Renal pelvis (tissue), 4 donors: Measurements from ENCODE around the gene PPIP5K1. TPM values are rescaled to one million over a fixed set of nuclear protein-coding genes. Genes with fewer than 3 reads are reported as not detected.
A peak's percentile ranks its signal among the peaks of the same experiment; 100 is the strongest.

Experiments
- DNase-seq: peaks from one replicate; pipeline ENCODE4 v3.0.0-alpha.2; 2013
- polyA plus RNA-seq, 3 donors: library from polyadenylated mRNA; unstranded; fragments of 120-200 nt; gene quantifications; one replicate each; pipeline ENCODE4 v1.2.1, GENCODE V29; 2013; ENCODE audit not compliant: insufficient read length in 3 of 3

The PPIP5K1 gene
- polyA plus RNA-seq, 3 donors, result 21.1 to 41.8 (median 36.1) TPM

GRCh38 chr15:43518197-43518761, 71.7 kb downstream of the PPIP5K1 start:
- DNase-seq, result no peak

DNA sequence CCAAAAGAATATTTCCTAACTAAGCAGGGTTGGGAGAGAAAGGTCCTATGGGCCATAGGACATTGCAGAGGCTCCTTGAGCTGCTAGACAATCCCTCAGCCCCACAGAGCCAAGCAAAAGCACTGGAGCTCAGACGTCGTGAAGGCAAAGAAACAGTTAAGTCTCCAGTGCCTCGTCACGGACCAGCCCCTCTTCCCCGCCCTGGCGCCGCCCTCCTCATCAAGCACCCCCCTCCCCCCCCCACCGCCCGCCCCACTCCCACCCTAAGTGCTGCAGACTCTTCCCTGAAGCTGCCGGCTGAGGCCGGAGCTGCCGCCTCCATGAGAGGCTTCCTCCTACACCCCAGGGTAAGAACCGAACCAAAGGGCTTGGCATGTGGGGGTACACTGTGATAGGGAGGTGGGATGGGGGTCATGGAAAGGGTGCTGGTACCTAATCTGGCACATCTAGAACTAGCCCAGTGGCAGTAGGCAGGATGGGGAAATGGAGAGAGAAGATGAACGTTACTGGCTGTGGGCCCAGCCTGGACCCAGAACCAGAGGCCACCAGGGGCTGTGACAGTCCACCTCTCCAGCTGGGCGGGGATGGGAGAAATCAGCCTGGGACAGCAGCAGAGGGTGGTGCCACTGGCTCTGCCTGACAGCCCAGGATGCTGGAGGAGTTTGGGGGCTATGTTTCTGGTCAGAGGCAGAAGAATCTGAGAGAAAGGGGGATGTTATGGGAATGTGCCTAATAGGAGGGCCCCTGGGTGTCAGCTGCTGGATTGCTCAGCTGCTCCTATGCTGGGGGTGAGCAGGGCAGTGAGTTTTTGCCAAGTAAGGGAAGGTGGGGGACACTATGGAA, 72.4 kb downstream of the PPIP5K1 start, which contains the start of gene MAP1A:
TSS of gene MAP1A (plus strand) at position 255 of the 843 bp plus-strand sequence. CDS start 3,866 bp downstream, outside the sequence.
- DNase-seq, result peak; percentile 61

GRCh38 chr15:43516801-43517353, 73.1 kb downstream of the PPIP5K1 start:
- no peak for DNase-seq

GRCh38 chr15:43516185-43516584, 73.8 kb downstream of the PPIP5K1 start:
- no peak for DNase-seq

GRCh38 chr15:43515741-43516140, 74.3 kb downstream of the PPIP5K1 start:
- no peak for DNase-seq

DNA sequence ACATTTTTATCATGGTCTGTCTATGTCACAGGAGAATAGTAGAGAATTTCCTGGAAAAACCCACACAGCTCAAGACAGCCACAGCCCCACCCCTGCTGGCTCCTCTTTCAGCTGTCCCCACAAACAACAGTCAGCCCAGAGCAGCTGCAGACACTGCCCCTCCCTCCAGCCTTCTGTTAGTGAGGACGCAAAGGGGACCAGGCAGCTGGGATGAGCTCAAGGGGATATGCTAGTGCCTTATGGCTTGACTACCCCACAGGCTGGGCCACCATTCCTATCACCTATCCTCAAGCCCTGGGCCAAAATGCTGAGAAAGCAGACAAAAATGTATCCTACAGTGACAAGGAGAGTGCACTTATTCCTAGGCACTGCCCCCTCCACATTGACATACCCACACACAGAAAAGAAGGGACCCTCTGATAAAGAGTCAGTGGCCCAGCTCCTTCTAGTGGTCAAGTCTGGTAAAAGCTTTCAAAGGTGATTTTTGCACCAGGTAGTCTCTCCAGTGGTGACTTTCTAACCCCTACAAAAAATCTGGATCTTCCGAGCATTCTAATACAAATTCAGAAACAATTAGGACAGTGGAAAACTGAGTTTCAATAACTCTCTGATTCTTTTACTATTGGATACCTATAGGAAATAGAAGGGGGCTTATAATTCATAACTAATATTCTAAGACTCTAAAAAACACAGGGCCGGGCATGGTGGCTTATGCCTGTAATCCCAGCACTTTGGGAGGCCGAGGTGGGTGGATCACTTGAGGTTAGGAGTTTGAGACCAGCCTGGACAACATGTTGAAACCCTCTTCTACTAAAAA, 75.6 kb downstream of the PPIP5K1 start:
- DNase-seq, result no peak

DNA sequence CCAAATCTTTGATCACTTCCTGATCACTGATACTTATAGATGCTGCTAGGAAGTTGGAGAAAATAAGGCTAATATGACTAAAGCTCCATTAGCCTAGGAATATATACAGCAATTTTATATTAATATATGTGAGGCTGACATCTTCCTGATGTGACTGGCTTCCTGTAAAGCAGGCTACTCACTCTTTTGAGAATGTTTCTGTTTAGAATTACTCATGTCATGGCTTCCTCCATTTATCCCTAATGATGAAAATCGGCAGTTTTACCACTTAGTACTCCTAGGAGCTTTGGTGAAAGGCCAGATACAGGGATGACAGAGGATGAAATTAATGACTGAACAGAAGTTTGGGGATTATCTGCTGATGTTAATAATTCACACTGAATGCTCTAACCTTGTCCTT, 76.5 kb downstream of the PPIP5K1 start:
- DNase-seq, result no peak

- no peak for DNase-seq
These were observed 78.8 kb downstream of the PPIP5K1 start for GRCh38 chr15:43511012-43511885.

- peak; percentile 98 for DNase-seq
These were observed 79.6 kb downstream of the PPIP5K1 start for GRCh38 chr15:43510200-43511011.

DNA sequence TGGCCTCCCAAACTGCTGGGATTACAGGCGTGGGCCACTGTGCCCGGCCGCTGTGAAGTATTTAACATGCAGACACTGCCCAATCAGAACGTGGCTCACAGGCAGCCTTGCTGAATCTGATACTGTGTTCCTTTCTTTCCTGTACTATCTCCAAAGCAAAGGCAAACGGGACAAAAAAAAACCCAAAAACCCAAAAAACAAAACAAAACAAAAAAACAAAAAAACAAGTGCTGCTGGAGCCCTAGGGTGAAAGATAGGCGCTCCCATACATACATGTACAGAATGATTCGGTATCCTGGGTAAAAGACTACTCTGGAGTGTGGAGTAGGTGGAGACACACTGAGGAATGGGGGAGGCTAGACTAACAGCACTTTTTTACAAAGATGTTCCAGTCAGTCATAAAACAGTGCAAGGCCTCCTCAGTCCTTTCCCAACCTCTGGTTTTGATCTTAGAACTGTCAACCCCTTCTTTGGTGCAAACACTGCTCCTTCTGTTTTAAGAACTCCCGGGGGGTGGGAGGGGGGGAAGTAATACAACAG, 80.3 kb downstream of the PPIP5K1 start:
- DNase-seq, result no peak

DNA sequence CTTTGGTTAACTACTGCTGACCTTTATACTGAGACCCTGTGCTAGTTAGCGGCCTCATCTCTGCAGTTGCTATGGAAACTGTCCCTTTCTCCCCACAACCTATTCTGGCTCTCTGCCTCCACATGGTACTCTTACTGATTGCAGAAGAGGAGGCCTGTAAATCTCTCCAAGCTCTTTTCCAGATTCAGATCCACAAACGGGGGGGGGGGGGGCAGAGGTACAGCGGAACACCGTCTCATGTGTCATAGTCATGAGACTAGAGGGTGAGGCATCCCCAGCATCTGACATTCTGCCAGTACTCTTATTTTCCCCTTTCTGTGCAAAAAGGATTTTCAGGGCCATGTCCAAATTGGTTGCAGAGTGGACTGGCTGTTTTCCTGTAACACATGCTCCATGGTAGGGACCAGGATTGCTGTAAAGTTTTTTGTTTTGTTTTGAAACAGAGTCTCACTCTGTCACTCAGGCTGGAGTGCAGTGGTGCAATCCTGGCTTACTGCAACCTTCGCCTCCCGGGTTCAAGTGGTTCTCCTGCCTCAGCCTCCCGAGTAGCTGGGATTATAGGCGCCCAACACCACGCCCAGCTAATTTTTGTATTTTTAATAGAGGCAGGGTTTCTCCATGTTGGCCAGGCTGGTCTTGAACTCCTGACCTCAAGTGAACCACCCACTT, 80.9 kb downstream of the PPIP5K1 start:
- DNase-seq, result no peak

DNA sequence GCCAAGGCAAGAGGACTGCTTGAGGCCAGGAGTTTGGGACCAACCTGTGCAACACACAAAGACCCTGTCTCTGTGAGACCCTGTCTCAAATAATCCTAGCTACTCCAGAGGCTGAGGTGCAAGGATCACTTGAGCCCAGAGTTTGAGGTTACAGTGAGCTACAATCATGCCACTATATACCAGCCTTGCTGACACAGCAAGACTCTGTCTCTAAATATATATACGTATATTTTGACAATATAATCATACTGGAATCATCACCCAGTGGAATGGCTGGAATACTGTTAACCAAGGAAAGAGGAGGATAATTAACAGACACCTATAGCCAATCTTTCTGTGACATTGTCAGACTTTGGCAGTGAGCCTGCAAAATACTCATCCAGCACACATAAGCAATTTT, 81.6 kb downstream of the PPIP5K1 start:
- no peak for DNase-seq

- peak; percentile 52 for DNase-seq
These were observed 84.3 kb downstream of the PPIP5K1 start for GRCh38 chr15:43505738-43506137.

DNA sequence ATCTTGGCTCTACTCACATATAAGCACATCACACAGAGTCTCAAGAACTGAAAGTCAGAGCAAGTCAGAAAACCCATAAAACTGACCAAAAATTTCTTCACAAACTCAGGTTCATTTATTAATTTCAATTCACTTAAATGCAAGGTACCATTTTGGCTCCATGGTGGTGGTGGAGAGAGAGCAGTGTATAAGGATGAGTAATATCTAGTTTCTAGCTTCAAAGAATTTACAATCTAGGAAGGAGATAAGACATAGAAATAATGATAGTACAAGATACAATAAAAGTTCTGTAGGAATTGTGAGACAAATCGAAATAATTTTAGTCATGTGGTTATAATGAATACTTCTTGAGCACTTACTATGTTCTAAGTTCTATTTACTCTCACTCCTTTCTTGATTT, 90.4 kb downstream of the PPIP5K1 start:
- no peak for DNase-seq

DNA sequence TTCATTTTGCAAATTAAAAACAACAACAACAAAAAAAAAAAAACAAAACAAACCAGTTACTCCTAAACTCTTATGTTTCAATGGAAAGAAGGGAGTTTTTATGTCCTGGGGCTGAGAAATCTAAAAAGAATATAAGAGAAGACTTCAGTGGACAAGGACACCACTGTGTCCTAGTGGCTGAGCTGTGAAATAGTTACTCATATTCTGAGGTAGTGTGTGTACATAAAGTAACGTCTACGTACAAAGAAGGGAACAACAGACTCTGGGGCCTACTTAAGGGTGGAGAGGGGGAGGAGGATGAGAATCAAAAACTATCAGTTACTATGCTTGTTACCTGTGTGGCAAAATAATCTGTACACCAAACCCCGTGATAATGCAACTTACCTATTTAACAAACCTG, 91.0 kb downstream of the PPIP5K1 start:
- DNase-seq, result no peak

GRCh38 chr15:43493703-43494472, 96.1 kb downstream of the PPIP5K1 start:
- no peak for DNase-seq

DNA sequence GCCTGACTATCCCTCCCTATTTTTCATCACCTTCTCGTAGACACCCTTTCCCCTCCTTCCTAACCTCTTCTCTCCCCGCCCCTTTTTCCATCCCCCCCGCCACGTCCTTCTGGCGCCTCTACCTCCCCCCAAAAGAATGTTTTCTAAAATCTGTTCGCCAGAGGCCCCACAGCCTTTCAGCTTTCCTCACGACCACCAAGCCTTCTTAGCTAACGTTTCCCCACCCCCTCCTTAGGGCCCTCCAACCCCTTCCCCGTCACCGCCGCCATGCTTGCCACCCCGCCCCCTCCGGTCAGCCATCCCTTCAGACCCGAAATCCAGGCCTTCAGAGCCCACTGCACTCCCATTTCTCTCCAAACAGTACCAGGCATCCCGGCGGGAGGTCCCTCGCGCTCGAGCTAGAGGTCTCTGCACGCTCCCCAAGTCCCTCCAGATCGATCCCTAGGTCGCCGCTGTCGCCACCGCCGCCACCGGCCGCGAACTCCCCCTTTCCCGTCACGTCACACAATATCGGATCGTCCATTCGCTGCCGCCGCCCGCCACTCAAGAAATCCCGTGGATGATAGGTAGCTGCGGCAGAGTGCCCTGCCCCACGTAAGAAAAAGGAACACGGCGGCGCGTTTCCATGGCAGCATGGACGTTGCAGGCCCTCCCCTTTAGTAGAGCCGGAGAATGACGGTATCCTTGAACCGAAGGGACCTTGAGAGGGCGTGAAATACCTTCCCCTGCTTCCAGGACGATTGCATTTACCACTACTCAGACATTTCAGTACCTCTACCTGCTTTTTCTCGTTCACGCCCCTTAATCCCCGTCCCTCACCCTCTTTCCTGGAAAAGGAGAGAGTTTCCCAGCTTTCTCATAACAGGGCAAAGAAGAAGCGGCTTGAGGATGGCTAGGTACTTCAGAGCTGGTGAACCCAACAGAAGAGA, 97.1 kb downstream of the PPIP5K1 start, which contains the start of gene TP53BP1:
TSS of gene TP53BP1 (minus strand) at position 484 of the 929 bp plus-strand sequence. CDS start at position 371, 113 bp downstream.
- peak; percentile 97 for DNase-seq
